Prostate gland (tissue), 2 donors: Measurements from ENCODE around the gene YY1AP1.
"Not testable (repeated sequence)": the region's sequence is repeated elsewhere in the genome, so short reads cannot be mapped to it uniquely, and the experiment has no call there.

Source experiments
- POLR2A ChIP-seq: fragments of 450-650 bp; IDR thresholded peaks from one replicate; pipeline ENCODE4 v1.6.1; 2016; ENCODE audit warnings: antibody characterized with exemption, mild to moderate bottlenecking
- TF ChIP-seq, protein P1 (sequence below), 4 experiments: fragments of 200-600 bp in 2 of 4; fragments of 450-650 bp in 2 of 4; sonication (generic) in 2 of 4; IDR thresholded peaks; 1 replicate in 3 of 4; 2 replicates in 1 of 4; pipeline ENCODE4 v1.5.1; 2016 to 2019; ENCODE audit warnings: antibody characterized with exemption in 4 of 4, mild to moderate bottlenecking in 2 of 4, moderate library complexity in 2 of 4

DNA sequence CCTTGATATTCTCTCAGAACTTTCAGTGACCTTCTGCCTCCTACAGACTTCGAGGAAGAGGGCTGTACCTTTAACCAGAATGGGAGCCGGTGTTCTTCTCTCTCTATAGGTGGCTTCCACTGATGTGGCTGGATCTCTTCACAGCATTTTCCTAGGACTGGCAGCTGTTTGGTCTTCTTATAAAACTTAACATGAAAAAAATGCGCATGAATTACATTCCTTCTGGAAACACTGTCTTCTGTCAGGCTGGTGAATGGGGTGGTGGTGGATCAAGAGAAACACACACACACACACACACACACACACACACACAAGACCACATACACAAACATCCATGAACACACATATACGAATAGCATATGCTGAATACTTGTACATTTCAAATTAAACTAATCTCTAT lies 27.3 kb downstream of the YY1AP1 start:
- TF ChIP-seq, protein P1, sequence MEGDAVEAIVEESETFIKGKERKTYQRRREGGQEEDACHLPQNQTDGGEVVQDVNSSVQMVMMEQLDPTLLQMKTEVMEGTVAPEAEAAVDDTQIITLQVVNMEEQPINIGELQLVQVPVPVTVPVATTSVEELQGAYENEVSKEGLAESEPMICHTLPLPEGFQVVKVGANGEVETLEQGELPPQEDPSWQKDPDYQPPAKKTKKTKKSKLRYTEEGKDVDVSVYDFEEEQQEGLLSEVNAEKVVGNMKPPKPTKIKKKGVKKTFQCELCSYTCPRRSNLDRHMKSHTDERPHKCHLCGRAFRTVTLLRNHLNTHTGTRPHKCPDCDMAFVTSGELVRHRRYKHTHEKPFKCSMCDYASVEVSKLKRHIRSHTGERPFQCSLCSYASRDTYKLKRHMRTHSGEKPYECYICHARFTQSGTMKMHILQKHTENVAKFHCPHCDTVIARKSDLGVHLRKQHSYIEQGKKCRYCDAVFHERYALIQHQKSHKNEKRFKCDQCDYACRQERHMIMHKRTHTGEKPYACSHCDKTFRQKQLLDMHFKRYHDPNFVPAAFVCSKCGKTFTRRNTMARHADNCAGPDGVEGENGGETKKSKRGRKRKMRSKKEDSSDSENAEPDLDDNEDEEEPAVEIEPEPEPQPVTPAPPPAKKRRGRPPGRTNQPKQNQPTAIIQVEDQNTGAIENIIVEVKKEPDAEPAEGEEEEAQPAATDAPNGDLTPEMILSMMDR (IDR thresholded peaks at IDR 0.05), result not testable (repeated sequence)
- not testable (repeated sequence) for TF ChIP-seq POLR2A
